ENCODE measurements around the gene NPAS3.

NPAS3 gene

GRCh38 chr14:33343016-33343415, 404.3 kb downstream of the NPAS3 start:
- DNase-seq = no peak

GRCh38 chr14:33347796-33348195, 409.1 kb downstream of the NPAS3 start:
- DNase-seq = no peak

DNA sequence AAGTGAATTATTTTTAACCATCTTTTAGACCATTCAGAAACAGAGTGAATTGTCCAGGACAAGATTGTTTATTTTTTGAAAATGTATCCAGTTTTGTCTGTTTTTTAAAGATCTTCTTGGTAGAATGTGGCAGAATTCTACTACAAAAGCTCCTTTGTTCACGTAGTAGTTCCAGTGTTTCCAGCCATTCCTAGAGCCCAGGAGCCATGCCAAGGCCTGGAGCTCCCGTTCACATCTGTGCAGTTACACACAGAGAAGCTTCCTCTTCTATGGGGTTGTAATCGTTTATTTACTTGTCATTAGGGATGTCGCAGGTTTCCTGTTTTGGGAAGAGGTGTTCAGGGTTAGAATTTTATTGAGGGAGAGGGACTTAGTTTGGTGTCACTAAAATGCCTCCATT, 409.8 kb downstream of the NPAS3 start:
- DNase-seq = no peak

DNA sequence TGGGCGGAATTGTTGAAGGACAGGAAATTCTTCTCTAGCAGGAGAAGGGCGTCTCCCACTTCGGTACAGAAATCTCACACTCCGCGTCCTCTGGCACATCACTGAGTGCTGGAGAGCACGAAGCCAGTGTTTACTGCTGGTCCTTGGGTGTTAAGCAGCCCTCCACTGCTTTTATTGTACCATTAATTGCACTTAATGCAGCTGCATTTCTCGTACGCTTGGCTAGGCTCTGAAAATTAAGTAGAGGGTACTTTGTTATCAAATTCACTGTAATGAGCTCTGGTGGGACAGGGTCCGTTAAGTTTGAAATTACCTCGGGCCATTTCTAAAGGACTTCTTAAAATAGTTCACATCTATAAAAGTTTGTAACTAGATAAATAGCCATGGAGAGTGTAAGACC, 411.2 kb downstream of the NPAS3 start:
- DNase-seq = no peak

DNA sequence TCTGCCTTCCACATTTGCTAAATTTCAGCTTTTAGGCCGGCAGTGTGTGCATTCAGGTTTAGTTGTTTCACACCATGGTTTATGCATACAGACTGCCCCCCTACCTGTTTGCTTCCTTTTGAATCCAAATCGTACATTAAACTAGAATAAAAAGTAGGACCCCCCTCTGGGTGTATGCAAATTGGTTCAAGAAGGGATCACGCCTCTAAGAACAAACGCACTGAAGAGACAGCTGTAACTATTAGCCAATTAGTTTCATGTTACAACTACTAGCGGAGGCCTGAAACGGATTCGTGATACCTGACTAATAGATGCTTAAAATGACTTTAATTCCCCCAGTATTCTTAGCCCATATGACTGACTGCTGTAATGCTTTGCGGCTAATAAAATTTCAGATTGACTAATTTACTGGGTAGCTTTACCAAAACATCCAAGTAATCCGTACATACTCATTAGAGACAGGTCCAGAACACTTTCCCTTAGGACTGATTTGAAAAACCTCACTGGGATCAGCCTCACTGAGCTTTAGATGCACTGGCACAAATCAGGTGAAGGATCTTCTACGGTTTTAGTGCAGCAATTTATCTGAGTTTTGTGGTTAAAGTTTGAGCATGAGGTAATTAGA, 411.8 kb downstream of the NPAS3 start:
- no peak for DNase-seq

- DNase-seq = no peak
Observed at GRCh38 chr14:33352821-33353220, 414.1 kb downstream of the NPAS3 start.

- DNase-seq = no peak
Observed at GRCh38 chr14:33356181-33356580, 417.5 kb downstream of the NPAS3 start.

DNA sequence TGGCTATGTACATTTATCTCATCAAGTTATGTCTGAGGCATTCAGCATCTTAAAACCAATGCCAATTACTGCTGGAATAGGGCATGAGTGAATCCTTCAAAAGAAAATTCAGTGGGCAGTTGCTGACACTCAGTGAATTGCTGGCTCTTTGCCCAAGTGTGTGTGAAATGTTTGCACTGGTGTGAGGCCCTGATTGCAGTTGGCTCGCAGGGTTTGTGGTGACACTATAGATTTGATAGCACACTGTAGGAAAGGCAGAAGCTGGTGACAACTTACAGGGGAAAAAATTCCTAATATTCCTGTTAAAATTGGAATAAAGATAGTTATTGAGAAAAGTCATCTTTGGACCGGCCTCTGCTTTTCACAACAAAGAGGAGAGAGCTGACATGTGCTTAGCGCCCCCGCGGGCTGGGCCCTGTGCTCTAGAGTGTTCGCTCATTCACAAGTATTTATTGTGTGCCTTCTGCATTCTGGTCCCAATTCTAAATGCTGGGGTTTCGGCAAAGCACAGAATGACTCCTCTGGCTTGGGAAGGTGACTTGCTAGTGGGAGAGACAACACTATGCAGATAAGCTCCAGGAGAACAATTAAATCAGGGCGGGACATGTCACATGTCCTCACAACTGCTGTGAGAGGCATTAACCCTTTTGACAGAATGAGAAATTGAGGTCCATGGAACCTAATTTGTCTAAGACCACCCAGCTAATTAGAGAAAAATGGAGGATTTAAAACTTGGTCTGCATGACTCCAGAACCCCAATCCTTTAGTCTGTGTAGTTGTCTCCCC, 418.7 kb downstream of the NPAS3 start:
- no peak for DNase-seq

- DNase-seq = no peak
Observed at GRCh38 chr14:33359288-33359881, 420.7 kb downstream of the NPAS3 start.

DNA sequence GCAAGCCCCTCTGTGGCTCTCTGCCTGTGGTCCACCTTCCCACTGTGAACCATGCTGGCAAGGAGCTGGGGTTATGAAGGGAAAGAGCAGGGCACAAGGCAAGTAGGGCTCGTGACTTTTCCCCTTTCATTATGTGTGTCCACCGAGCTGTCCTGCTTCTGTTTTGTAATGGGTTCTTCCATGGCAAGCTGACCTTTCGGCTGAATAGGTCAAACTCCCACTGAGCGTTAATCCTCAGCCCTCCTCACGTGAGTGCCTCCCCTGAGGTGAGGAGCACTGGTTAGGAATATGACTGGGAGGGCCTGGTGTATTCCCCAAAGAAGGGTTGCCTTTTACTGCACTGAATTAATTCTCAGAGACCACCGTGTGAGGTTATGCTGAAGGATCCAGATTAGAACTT, 424.3 kb downstream of the NPAS3 start:
- no peak for DNase-seq

DNA sequence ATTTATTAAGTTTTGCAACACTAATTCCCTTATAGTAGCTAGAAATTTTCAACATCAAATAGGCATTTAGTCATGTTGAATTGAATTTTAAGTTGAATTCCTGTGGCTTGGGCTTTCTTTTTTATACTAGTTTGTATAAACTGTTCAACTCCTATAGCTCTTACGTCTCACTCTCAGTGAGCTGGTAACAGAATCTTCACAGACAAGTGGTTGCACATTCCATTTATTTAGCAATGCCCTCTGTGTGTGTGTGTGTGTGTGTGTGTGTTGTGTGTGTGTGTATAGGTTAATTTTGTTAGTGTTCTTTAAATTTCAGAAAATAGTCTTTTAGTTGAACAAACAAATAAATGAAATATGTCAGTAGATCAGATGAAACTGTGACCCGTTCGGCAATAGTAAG, 425.0 kb downstream of the NPAS3 start:
- DNase-seq = no peak

DNA sequence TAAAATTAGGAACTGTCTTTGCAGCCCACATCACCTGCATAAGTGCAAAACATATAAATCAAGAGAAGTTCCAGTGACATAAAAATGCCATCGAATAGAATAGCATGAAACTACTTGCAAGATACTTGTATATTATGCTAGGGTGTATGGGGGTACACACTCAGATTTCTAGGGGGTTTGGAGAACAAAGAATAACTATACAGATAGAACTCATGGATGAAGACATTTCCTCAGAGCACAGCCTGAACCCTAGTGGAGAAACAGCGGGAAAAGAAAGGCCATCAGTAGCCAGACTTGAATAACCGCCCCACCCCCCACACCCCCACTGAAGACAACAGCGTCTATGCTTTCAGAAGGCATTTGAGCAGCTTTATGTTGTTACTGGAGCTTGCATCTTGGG, 425.8 kb downstream of the NPAS3 start:
- no peak for DNase-seq

DNA sequence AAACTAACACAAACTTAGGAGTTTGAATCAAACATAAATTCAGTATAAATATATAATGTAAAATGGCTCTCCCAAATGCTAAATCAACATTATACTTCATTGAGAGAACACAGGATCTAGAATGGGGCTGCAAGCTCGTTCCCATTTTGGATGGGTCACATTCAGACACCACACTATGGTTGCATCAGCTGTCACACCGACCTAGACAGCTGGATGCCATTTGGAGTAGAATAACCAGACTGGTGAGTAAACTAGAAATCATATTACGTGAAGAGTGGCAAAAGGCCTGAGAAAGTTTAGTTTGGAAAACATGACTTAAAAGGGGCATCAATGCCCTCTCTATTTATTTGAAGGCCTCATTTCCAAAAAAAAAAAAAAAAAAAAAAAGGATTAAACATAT, 430.4 kb downstream of the NPAS3 start:
- DNase-seq = no peak

DNA sequence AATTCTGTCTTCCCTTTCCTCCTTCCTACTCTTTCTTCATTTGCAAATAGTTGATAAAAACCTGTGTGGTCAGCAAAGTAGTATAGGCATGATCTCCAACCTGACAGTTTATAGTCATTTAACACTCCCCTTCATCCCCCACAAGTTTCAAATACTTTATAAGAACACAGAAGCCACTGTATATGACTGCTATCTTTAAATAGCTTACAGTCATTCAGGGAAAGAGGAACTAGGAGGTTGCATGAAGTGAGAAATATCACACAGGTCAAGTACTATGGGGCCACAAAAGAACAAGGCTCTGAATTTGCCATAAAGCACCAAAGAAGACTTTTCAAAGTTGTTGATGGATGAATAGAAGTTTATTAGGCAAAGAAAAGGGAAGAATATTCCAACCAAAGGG, 431.3 kb downstream of the NPAS3 start:
- DNase-seq = no peak

DNA sequence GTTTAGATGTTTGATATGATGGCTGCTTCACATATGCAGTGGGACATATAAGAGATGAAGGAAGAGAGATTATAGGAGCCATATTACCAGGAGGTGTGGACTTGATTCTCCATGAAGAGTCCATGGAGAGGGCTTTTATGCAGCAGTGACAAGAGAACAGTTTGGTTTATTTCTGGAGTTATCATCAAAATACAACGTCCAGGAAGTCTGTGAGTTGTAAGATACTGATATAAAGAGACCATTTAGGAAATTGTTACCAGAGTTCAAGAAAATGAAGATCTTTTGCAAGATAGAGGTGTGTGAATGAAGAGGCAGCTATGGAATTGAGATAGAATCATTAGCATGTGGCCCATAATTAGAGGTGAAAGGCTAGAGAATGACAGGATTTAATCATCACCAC, 431.7 kb downstream of the NPAS3 start:
- no peak for DNase-seq

DNA sequence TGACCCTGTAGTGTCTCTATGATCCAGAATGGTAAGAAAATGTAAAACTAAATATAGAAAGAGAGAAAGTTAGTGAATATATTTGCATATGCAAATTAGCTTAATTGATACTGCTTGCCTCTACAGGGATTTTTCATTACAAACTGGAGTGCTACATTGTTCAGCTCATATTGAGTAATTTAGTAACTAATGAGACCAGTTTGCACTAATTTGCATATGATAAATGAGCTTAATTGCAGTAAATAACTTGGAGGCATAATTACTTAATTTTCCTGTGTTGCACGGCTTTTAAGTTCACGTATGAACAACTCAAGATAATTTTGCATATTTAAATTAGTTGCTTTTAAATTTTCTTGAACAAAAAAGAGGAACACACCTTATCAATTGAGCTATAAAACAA, 436.5 kb downstream of the NPAS3 start:
- no peak for DNase-seq

GRCh38 chr14:33375786-33376185, 437.1 kb downstream of the NPAS3 start:
- DNase-seq = no peak

- no peak for DNase-seq
Observed at GRCh38 chr14:33376510-33376909, 437.8 kb downstream of the NPAS3 start.

- no peak for DNase-seq
Observed at GRCh38 chr14:33377596-33378390, 439.1 kb downstream of the NPAS3 start.

DNA sequence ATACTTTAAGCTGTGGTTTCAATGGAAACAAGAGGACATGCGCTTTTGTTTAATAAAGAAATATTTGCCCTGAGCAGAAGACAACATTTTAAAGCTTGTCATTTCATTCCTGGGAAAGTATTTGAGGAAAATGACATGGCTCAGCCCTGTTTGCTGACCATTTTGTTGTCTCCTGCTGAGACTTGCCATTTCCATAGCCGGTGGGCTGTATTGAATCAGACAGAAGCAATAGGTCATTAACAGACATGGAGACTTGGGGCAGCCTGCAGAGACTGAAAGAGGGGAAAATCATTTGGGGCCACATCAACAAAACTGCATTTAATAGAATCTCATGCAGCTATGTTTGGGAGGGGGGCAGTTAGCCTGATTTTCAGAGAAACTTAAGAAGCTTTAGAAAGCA, 443.0 kb downstream of the NPAS3 start:
- no peak for DNase-seq

DNA sequence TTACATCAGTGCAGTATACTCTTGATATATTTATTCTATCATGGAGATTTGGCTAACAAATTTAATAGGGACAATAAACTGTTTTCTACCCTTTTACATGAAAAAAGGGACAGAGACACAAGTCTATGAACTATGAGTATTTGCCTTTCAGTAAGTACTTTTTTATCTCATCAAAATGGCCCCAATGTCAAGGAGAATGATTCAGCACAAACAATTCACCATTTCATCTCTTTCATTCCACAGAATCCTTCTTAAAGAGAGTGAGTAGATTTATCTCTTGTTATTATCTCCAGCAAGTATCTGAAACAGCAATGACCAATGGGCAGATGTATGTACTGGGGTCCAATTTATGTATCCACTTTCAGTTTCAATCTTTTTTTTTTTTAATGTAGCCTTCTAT, 447.5 kb downstream of the NPAS3 start:
- DNase-seq = no peak

DNA sequence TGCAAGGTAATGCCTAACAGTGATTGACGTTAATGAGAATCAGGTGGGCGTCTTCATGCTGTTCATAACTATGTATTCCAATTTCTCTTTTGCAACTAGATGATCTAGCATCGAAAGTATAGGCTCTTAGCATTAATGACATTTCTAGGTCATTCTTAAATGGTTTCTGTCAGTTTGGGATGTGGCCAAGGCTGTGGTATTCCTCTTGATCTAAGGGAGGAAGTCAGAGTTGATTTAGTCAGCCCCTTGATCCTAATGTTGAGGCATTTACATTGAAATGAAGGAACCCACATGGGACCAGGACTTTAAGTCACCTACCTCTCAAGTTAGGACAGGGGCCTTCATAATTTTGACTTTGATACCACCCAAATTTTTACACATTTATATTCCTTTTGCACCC, 448.1 kb downstream of the NPAS3 start:
- no peak for DNase-seq

DNA sequence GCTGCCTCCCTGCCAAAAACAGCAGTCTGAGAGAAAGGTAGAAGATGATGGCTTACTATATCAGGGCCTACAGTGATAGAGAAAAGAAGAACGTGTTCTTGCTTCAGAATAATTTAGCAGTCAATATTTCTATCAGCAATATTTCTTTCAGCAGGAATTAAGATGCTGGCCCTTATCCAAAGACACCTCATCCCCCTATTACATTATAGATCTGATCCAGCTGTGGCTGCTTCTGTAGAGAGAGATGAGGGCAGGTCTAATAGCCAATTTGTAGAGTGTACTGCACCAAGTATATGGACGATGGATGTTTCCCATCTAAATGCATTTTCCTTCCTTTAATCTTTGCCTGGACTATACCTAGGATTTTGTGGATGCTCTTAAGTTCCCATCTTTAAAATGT, 451.7 kb downstream of the NPAS3 start:
- DNase-seq = no peak
